ENCODE results near the gene ZHX3.

Gene ZHX3

DNA sequence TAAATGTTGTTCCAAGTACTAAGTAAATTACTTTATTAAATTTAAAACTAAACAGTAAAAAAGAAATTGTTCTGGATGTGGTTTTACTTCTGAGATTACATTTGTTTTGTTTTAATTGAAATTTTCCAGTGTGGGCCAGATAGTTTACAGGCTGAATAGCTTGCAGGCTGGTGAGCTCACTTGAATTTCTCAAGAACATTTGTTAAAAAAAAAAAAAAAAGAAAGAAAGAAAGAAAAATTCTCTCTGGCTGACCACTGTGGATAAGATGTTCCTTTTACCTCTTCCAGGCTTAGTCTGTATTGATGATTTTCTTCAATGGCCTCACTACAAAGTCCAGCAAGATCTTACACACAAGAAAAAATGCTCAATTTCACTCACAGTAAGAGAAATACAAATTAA is 94.8 kb downstream of the ZHX3 start:
- no peaks in the 10 kb centered on the region for H3K4me1 ChIP-seq (ENCODE audit: control insufficient read depth, insufficient read depth, low read length, poor library complexity, severe bottlenecking)
- no peak overlapping the region for H3K4me3 ChIP-seq (ENCODE audit: extremely low read depth, insufficient read depth, low read length, poor library complexity, severe bottlenecking)
- no peaks in the 10 kb centered on the region for H3K9me3 ChIP-seq (ENCODE audit: control insufficient read depth, low read length)
- no peak overlapping the region for H3K27ac ChIP-seq (ENCODE audit: low read depth, low read length, severe bottlenecking)
- no peaks in the 10 kb centered on the region for H3K36me3 ChIP-seq (ENCODE audit: control insufficient read depth, insufficient read depth, low read length)

DNA sequence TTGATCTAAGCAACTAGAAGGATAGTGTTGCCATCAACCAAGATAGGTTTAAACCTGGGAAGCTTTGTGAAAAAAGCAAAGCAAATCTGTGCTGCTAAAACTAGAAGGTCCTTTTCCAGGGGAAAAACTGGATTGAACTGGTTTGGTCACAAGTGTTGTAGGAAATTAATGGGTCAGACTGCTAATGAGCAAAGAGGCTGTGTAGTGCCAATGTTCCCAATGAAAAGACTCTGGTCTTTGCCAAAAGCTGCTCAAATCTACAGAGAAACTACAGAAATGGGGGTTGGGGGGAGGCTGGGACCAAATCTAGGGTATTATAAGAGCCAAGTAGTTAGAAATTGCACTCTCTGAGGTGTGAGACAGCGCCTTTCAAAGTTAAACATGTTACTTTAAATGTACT is 95.2 kb downstream of the ZHX3 start:
- no peak overlapping the region for H3K4me3 ChIP-seq (ENCODE audit: extremely low read depth, insufficient read depth, low read length, poor library complexity, severe bottlenecking)
- no CpG with 5 or more reads among the region's 1 CpG for WGBS, 2 experiments (ENCODE audit: insufficient coverage in 2 of 2)
- H3K27ac ChIP-seq (ENCODE audit: low read depth, low read length, severe bottlenecking), result no peak overlapping the region
- no peaks in the 10 kb centered on the region for H3K4me1 ChIP-seq (ENCODE audit: control insufficient read depth, insufficient read depth, low read length, poor library complexity, severe bottlenecking)
- H3K36me3 ChIP-seq (ENCODE audit: control insufficient read depth, insufficient read depth, low read length), result no peaks in the 10 kb centered on the region
- H3K9me3 ChIP-seq (ENCODE audit: control insufficient read depth, low read length), result no peaks in the 10 kb centered on the region

- H3K9me3 ChIP-seq (ENCODE audit: control insufficient read depth, low read length), result no peaks in the 10 kb centered on the region
- H3K36me3 ChIP-seq (ENCODE audit: control insufficient read depth, insufficient read depth, low read length), result no peaks in the 10 kb centered on the region
- WGBS, 2 experiments (ENCODE audit: insufficient coverage in 2 of 2), result 96 to 97% methylated on average over 5 of the region's 5 CpGs
- no peak overlapping the region for H3K4me3 ChIP-seq (ENCODE audit: extremely low read depth, insufficient read depth, low read length, poor library complexity, severe bottlenecking)
- H3K4me1 ChIP-seq (ENCODE audit: control insufficient read depth, insufficient read depth, low read length, poor library complexity, severe bottlenecking), result no peaks in the 10 kb centered on the region
- no peak overlapping the region for H3K27ac ChIP-seq (ENCODE audit: low read depth, low read length, severe bottlenecking)
These were observed 95.8 kb downstream of the ZHX3 start for GRCh38 chr20:41221614-41222218.

DNA sequence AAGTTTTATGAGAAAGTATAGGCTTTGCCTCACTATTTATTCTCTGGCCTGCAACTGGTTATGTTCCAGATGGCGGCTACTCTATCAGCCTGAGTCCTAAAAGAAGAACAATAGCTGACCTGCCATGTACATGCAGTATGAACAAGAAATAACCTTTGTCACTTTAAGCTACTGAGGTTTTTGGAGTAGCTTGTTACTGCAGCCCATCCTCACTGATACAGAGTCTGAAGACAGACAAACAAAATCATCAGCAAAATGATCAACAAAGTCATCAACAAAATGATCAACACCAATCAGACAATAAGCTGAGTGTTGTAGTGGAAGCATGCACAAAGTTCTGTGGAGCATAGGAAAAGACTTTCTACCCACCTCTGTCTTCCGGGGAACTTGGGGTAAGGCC is 97.7 kb downstream of the ZHX3 start:
- no peaks in the 10 kb centered on the region for H3K4me1 ChIP-seq (ENCODE audit: control insufficient read depth, insufficient read depth, low read length, poor library complexity, severe bottlenecking)
- H3K36me3 ChIP-seq (ENCODE audit: control insufficient read depth, insufficient read depth, low read length), result no peaks in the 10 kb centered on the region
- WGBS, 2 experiments (ENCODE audit: insufficient coverage in 2 of 2), result 70 to 100% methylated on average over 1 to 2 of the region's 2 CpGs
- H3K9me3 ChIP-seq (ENCODE audit: control insufficient read depth, low read length), result no peaks in the 10 kb centered on the region
- no peak overlapping the region for H3K4me3 ChIP-seq (ENCODE audit: extremely low read depth, insufficient read depth, low read length, poor library complexity, severe bottlenecking)
- H3K27ac ChIP-seq (ENCODE audit: low read depth, low read length, severe bottlenecking), result no peak overlapping the region

- Histone ChIP-seq H3K36me3 (ENCODE audit: control insufficient read depth, insufficient read depth, low read length) (no peaks in the 10 kb centered on the region), H3K4me3 (ENCODE audit: extremely low read depth, insufficient read depth, low read length, poor library complexity, severe bottlenecking) (no peak overlapping the region), H3K27ac (ENCODE audit: low read depth, low read length, severe bottlenecking) (no peak overlapping the region), H3K4me1 (ENCODE audit: control insufficient read depth, insufficient read depth, low read length, poor library complexity, severe bottlenecking) (no peaks in the 10 kb centered on the region), H3K9me3 (ENCODE audit: control insufficient read depth, low read length) (no peaks in the 10 kb centered on the region)
- WGBS, 2 experiments (ENCODE audit: insufficient coverage in 2 of 2), result 88% methylated on average over 1 of the region's 2 CpGs; no CpG with 5 or more reads in 1 of the 2 experiments
These were observed 99.1 kb downstream of the ZHX3 start for GRCh38 chr20:41218466-41218865.

DNA sequence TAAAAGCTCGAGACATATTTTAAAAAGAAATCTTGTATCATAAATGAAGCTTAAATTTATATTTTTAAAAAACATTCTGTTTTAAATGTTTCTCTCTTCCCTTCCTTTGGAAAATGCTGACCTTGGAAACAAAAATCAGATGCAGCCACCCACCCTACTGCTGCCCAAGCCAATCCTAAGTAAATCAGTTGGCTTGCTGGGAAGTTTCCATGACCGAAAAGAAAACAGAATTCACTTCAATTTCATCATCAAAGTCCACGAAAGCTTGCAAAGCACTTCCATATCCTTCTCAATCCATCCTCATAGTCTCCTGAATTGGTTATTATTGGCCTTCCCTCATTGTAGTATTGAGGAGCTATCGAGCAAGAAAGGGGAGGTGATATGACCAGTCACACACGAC is 100.1 kb downstream of the ZHX3 start:
- Histone ChIP-seq H3K36me3 (ENCODE audit: control insufficient read depth, insufficient read depth, low read length) (no peaks in the 10 kb centered on the region), H3K27ac (ENCODE audit: low read depth, low read length, severe bottlenecking) (no peak overlapping the region), H3K4me1 (ENCODE audit: control insufficient read depth, insufficient read depth, low read length, poor library complexity, severe bottlenecking) (no peaks in the 10 kb centered on the region), H3K4me3 (ENCODE audit: extremely low read depth, insufficient read depth, low read length, poor library complexity, severe bottlenecking) (no peak overlapping the region), H3K9me3 (ENCODE audit: control insufficient read depth, low read length) (no peaks in the 10 kb centered on the region)
- WGBS, 2 experiments (ENCODE audit: insufficient coverage in 2 of 2), result 87 to 100% methylated on average over 3 of the region's 5 CpGs

GRCh38 chr20:41214666-41215065 is 102.9 kb downstream of the ZHX3 start:
- H3K4me1 ChIP-seq (ENCODE audit: control insufficient read depth, insufficient read depth, low read length, poor library complexity, severe bottlenecking), result no peaks in the 10 kb centered on the region
- no peak overlapping the region for H3K4me3 ChIP-seq (ENCODE audit: extremely low read depth, insufficient read depth, low read length, poor library complexity, severe bottlenecking)
- H3K36me3 ChIP-seq (ENCODE audit: control insufficient read depth, insufficient read depth, low read length), result no peaks in the 10 kb centered on the region
- no peak overlapping the region for H3K27ac ChIP-seq (ENCODE audit: low read depth, low read length, severe bottlenecking)
- no peaks in the 10 kb centered on the region for H3K9me3 ChIP-seq (ENCODE audit: control insufficient read depth, low read length)
- WGBS, 2 experiments (ENCODE audit: insufficient coverage in 2 of 2), result 100% methylated on average over 2 of the region's 3 CpGs; no CpG with 5 or more reads in 1 of the 2 experiments

GRCh38 chr20:41214202-41214601 is 103.3 kb downstream of the ZHX3 start:
- WGBS, 2 experiments (ENCODE audit: insufficient coverage in 2 of 2), result 100% methylated on average over 3 of the region's 3 CpGs
- Histone ChIP-seq H3K36me3 (ENCODE audit: control insufficient read depth, insufficient read depth, low read length) (no peaks in the 10 kb centered on the region), H3K9me3 (ENCODE audit: control insufficient read depth, low read length) (no peaks in the 10 kb centered on the region), H3K4me3 (ENCODE audit: extremely low read depth, insufficient read depth, low read length, poor library complexity, severe bottlenecking) (no peak overlapping the region), H3K27ac (ENCODE audit: low read depth, low read length, severe bottlenecking) (no peak overlapping the region), H3K4me1 (ENCODE audit: control insufficient read depth, insufficient read depth, low read length, poor library complexity, severe bottlenecking) (no peaks in the 10 kb centered on the region)

DNA sequence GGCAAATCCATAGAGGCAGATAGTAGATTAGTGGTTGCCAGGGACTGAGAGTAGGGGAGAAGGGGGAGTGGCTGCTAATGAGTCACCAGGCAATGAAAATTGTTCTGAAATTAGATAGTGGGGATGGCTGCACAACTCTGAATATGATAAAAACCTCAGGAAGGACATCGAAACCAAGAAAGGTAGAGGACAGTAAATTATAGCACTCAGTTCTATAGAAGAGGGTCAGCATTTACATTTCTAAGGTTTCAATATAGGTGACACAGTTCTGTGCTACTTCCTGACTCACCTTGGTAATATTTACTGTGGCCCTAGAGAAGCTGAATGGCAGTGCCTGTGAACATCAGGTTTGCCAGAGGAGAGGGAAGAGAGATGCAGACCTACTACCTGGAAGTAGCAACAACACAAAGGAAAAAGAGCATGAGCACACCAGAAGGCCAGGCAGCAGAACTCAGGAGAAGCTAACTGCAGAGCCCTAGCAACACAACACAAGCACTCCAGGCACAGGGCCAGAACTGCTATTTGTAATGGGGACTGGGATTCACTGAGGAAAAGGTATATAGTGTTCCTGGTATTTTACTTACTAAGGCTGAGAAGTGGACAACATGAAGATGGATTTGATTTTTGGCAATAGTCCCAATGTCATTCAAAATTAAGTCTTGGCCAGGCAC is 104.2 kb downstream of the ZHX3 start:
- Histone ChIP-seq H3K9me3 (ENCODE audit: control insufficient read depth, low read length) (no peaks in the 10 kb centered on the region), H3K36me3 (ENCODE audit: control insufficient read depth, insufficient read depth, low read length) (no peaks in the 10 kb centered on the region), H3K27ac (ENCODE audit: low read depth, low read length, severe bottlenecking) (no peak overlapping the region), H3K4me3 (ENCODE audit: extremely low read depth, insufficient read depth, low read length, poor library complexity, severe bottlenecking) (no peak overlapping the region), H3K4me1 (ENCODE audit: control insufficient read depth, insufficient read depth, low read length, poor library complexity, severe bottlenecking) (no peaks in the 10 kb centered on the region)
- 78 to 100% methylated on average over 1 of the region's 1 CpG for WGBS, 2 experiments (ENCODE audit: insufficient coverage in 2 of 2)

- WGBS, 2 experiments (ENCODE audit: insufficient coverage in 2 of 2), result 93 to 97% methylated on average over 11 of the region's 11 CpGs
- H3K4me1 ChIP-seq (ENCODE audit: control insufficient read depth, insufficient read depth, low read length, poor library complexity, severe bottlenecking), result no peaks in the 10 kb centered on the region
- peaks cover 18% of the 10 kb centered on the region for H3K36me3 ChIP-seq (ENCODE audit: control insufficient read depth, insufficient read depth, low read length)
- H3K4me3 ChIP-seq (ENCODE audit: extremely low read depth, insufficient read depth, low read length, poor library complexity, severe bottlenecking), result no peak overlapping the region
- H3K27ac ChIP-seq (ENCODE audit: low read depth, low read length, severe bottlenecking), result no peak overlapping the region
- no peaks in the 10 kb centered on the region for H3K9me3 ChIP-seq (ENCODE audit: control insufficient read depth, low read length)
These were observed 112.2 kb downstream of the ZHX3 start for GRCh38 chr20:41205313-41205712.

All from mesodermal cell (in vitro differentiated cells).